NCI-H2227 treated with DMSO at 0.1 percent for 48 hours (cell line): ENCODE data around the gene AVPR2.

Experiments used
- DNase-seq: peaks from one replicate; lab custom pipeline; 2025; lab: John Stamatoyannopoulos, UW

The AVPR2 gene

GRCh38 chrX:153871451-153871850, 33.0 kb upstream of the AVPR2 start:
- peak; percentile 48 for DNase-seq

GRCh38 chrX:153871946-153872878, 32.3 kb upstream of the AVPR2 start:
- DNase-seq: no peak

- DNase-seq: peak; percentile 16
These were observed 31.0 kb upstream of the AVPR2 start for GRCh38 chrX:153873282-153874084.

- DNase-seq: no peak
These were observed 30.4 kb upstream of the AVPR2 start for GRCh38 chrX:153874085-153874365.

- no peak for DNase-seq
These were observed 29.9 kb upstream of the AVPR2 start for GRCh38 chrX:153874366-153875125.

GRCh38 chrX:153875391-153876111, 28.9 kb upstream of the AVPR2 start:
- DNase-seq: peak; percentile 46

- peak; percentile 25 for DNase-seq
These were observed 28.4 kb upstream of the AVPR2 start for GRCh38 chrX:153876112-153876491.

GRCh38 chrX:153877571-153878261, 26.8 kb upstream of the AVPR2 start:
- no peak for DNase-seq

GRCh38 chrX:153878345-153878744, 26.1 kb upstream of the AVPR2 start:
- DNase-seq: peak; percentile 4

GRCh38 chrX:153878969-153879653, 25.4 kb upstream of the AVPR2 start:
- peak; percentile 81 for DNase-seq

GRCh38 chrX:153879741-153880439, 24.6 kb upstream of the AVPR2 start:
- DNase-seq: no peak

GRCh38 chrX:153880440-153880815, 24.0 kb upstream of the AVPR2 start:
- peak; percentile 2 for DNase-seq

GRCh38 chrX:153881281-153881680, 23.2 kb upstream of the AVPR2 start:
- no peak for DNase-seq

- DNase-seq: no peak
These were observed 22.4 kb upstream of the AVPR2 start for GRCh38 chrX:153882086-153882498.

GRCh38 chrX:153882557-153882956, 21.9 kb upstream of the AVPR2 start:
- no peak for DNase-seq

GRCh38 chrX:153883163-153883843, 21.2 kb upstream of the AVPR2 start:
- DNase-seq: peak; percentile 14

- DNase-seq: no peak
These were observed 20.3 kb upstream of the AVPR2 start for GRCh38 chrX:153884136-153884535.

- DNase-seq: no peak
These were observed 19.9 kb upstream of the AVPR2 start for GRCh38 chrX:153884590-153884989.

GRCh38 chrX:153885208-153885787, 19.2 kb upstream of the AVPR2 start:
- no peak for DNase-seq
